ENCODE measurements around the gene SLC25A34. TPM values are rescaled to one million over a fixed set of nuclear protein-coding genes. Genes with fewer than 3 reads are reported as not detected.

SLC25A34 gene
- total and polyA plus RNA-seq, 10 of the 15 experiments (the other 5 are each of a cell fraction or from before 2014, with no cell fraction given) = 0.02 to 1.6 (median 0.39) TPM

DNA sequence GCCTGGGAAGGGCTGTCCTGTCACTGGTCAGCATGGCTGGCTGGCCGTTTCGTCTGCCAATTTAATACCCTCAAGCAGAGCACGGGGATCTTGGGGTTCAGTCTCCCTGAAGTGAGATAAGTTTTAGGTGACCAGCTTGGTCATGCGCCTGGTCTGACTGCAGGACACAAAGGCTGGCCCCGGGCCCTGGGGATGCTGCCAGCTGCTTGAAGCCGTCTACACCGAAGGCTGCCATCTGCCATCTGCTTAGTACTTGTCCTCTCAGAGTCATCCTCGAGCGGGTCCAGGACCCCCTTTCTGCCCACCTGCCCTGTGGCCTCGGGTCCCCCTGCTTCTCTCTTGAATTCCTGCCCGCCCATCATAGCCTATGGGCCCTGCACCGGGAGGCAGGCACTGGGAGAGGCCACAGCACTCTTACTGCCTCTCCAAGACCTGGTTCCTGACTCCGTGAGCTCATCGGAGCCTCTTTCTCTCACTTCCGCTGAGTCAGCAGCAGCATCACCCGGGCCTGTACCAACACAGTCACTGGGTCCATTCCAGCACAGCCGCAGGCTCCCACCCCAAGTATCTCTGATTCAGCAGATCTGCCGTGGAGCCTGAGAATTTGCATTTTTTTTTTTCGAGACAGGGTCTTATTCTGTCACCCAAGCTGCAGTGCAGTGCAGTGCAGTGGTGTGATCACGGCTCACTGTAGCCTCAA is 29.6 kb downstream of the SLC25A34 start:
- H3K9me3 ChIP-seq (replicated peaks; ENCODE audit: control insufficient read depth, insufficient read depth, low read length) = no peaks in the 10 kb centered on the region
- ATAC-seq = no peak; the same call in none of the 3 replicates
- no peak for FAIRE-seq
- H3K27ac ChIP-seq (ENCODE audit: control insufficient read depth, insufficient read depth) = no peak overlapping the region
- no peaks in the 10 kb centered on the region for H3K36me3 ChIP-seq (ENCODE audit: control insufficient read depth in 2 of 2, insufficient read depth in 2 of 2, low read length in 1 of 2)
- no peak overlapping the region for H3K4me3 ChIP-seq
- no peaks in the 10 kb centered on the region for H3K79me2 ChIP-seq (ENCODE audit: control insufficient read depth, insufficient read depth, low read length)
- intact Hi-C loops (cut with micrococcal nuclease; ENCODE audit: unreplicated experiment) (no loop called here), in situ Hi-C loops (cut with MboI) (no loop called here)
- 14% methylated on average over 20 of the region's 20 CpGs for WGBS (ENCODE audit: insufficient coverage, insufficient replicate concordance, low lambda C conversion rate, missing lambda C conversion rate)
- TF ChIP-seq YBX1 (IDR thresholded peaks at IDR 0.05) = no peak
- TF ChIP-seq, protein P1, sequence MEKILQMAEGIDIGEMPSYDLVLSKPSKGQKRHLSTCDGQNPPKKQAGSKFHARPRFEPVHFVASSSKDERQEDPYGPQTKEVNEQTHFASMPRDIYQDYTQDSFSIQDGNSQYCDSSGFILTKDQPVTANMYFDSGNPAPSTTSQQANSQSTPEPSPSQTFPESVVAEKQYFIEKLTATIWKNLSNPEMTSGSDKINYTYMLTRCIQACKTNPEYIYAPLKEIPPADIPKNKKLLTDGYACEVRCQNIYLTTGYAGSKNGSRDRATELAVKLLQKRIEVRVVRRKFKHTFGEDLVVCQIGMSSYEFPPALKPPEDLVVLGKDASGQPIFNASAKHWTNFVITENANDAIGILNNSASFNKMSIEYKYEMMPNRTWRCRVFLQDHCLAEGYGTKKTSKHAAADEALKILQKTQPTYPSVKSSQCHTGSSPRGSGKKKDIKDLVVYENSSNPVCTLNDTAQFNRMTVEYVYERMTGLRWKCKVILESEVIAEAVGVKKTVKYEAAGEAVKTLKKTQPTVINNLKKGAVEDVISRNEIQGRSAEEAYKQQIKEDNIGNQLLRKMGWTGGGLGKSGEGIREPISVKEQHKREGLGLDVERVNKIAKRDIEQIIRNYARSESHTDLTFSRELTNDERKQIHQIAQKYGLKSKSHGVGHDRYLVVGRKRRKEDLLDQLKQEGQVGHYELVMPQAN (conservative IDR thresholded peaks at IDR 0.05) = no peak
- no peak for TF ChIP-seq NRF1 (conservative IDR thresholded peaks at IDR 0.05; ENCODE audit: low read depth, low read length)
- TF ChIP-seq, protein P2, sequence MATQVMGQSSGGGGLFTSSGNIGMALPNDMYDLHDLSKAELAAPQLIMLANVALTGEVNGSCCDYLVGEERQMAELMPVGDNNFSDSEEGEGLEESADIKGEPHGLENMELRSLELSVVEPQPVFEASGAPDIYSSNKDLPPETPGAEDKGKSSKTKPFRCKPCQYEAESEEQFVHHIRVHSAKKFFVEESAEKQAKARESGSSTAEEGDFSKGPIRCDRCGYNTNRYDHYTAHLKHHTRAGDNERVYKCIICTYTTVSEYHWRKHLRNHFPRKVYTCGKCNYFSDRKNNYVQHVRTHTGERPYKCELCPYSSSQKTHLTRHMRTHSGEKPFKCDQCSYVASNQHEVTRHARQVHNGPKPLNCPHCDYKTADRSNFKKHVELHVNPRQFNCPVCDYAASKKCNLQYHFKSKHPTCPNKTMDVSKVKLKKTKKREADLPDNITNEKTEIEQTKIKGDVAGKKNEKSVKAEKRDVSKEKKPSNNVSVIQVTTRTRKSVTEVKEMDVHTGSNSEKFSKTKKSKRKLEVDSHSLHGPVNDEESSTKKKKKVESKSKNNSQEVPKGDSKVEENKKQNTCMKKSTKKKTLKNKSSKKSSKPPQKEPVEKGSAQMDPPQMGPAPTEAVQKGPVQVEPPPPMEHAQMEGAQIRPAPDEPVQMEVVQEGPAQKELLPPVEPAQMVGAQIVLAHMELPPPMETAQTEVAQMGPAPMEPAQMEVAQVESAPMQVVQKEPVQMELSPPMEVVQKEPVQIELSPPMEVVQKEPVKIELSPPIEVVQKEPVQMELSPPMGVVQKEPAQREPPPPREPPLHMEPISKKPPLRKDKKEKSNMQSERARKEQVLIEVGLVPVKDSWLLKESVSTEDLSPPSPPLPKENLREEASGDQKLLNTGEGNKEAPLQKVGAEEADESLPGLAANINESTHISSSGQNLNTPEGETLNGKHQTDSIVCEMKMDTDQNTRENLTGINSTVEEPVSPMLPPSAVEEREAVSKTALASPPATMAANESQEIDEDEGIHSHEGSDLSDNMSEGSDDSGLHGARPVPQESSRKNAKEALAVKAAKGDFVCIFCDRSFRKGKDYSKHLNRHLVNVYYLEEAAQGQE (IDR thresholded peaks at IDR 0.05; ENCODE audit: low read depth, low read length) = no peak
- TF ChIP-seq STAT1 (conservative IDR thresholded peaks at IDR 0.05) = no peak
- no peak for TF ChIP-seq GATAD2B (conservative IDR thresholded peaks at IDR 0.05; ENCODE audit: low read depth)
- no peak for TF ChIP-seq TBL1XR1 (IDR thresholded peaks at IDR 0.05; ENCODE audit: low read depth, low read length)
- TF ChIP-seq CBX5 (IDR thresholded peaks at IDR 0.05; ENCODE audit: low read depth) = no peak
- no peak for TF ChIP-seq NFIC (IDR thresholded peaks at IDR 0.05; ENCODE audit: low read depth, low read length)
- TF ChIP-seq, protein P3, sequence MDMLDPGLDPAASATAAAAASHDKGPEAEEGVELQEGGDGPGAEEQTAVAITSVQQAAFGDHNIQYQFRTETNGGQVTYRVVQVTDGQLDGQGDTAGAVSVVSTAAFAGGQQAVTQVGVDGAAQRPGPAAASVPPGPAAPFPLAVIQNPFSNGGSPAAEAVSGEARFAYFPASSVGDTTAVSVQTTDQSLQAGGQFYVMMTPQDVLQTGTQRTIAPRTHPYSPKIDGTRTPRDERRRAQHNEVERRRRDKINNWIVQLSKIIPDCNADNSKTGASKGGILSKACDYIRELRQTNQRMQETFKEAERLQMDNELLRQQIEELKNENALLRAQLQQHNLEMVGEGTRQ (IDR thresholded peaks at IDR 0.05; ENCODE audit: borderline replicate concordance, low read depth, low read length) = no peak
- TF ChIP-seq MTA3 (IDR thresholded peaks at IDR 0.05; ENCODE audit: borderline replicate concordance, low read length) = no peak
- TF ChIP-seq ZNF207 (IDR thresholded peaks at IDR 0.05; ENCODE audit: borderline replicate concordance) = no peak
- no peak for TF ChIP-seq JUND (IDR thresholded peaks at IDR 0.05; ENCODE audit: low read depth, low read length)
- TF ChIP-seq TCF12 (IDR thresholded peaks at IDR 0.05; ENCODE audit: low read depth, low read length) = no peak
- TF ChIP-seq KLF5 (IDR thresholded peaks at IDR 0.05; ENCODE audit: partially characterized antibody) = no peak
- TF ChIP-seq ZNF274 (IDR thresholded peaks at IDR 0.05; ENCODE audit: insufficient read depth, insufficient read length) = no peak
- no peak for TF ChIP-seq SIX5 (IDR thresholded peaks at IDR 0.05; ENCODE audit: low read depth, low read length, severe bottlenecking)
- no peak for TF ChIP-seq SIN3A (IDR thresholded peaks at IDR 0.05; ENCODE audit: low read depth, low read length)
- no peak for TF ChIP-seq FOS (IDR thresholded peaks at IDR 0.05; ENCODE audit: borderline replicate concordance, extremely low read depth, insufficient read length)
- no peak for TF ChIP-seq BRCA1 (IDR thresholded peaks at IDR 0.05; ENCODE audit: low read depth, low read length)
- no peak overlapping the region for H3K9ac ChIP-seq (ENCODE audit: control insufficient read depth, insufficient read depth, low read length)
- H3K4me2 ChIP-seq (ENCODE audit: control insufficient read depth, insufficient read depth) = no peak overlapping the region
- CTCF ChIA-PET = no interaction called here
- no peaks in the 10 kb centered on the region for H4K20me1 ChIP-seq (ENCODE audit: control insufficient read depth, insufficient read depth)
- POLR2A ChIA-PET = interaction anchor here (0.6 kb wide), 1 partner anchor 151 kb away, joined by 5 read pairs; no protein-coding TSS in a partner anchor
- DNase-seq (ENCODE audit: low read depth, low spot score) = no peak
- no TSS peak for BruUV-seq (replicated peaks)
- H3K4me1 ChIP-seq (ENCODE audit: control insufficient read depth, insufficient read depth, low read length) = no peaks in the 10 kb centered on the region
- H3K27me3 ChIP-seq (replicated peaks in 1 of 2; ENCODE audit: control insufficient read depth in 2 of 2, insufficient read depth in 2 of 2, low read length in 1 of 2) = no peaks in the 10 kb centered on the region; a peak in 2 of 4 replicates
- H2AFZ ChIP-seq (ENCODE audit: control insufficient read depth, low read depth, low read length) = no peak overlapping the region
- RAD21 ChIA-PET (ENCODE audit: unreplicated experiment) = interaction anchor here (1.0 kb wide), 1 partner anchor 22 kb away, joined by 4 read pairs; no protein-coding TSS in a partner anchor
- SMC1A ChIA-PET (ENCODE audit: uncharacterized antibody, unreplicated experiment) = no interaction called here

Measured in GM12878 (cell line).